Embryonic facial prominence (tissue), 1 donor: ENCODE data around the gene CCDC201.

Source experiments
- DNase-seq: peaks from one replicate; pipeline ENCODE4 v3.0.0-alpha.2; 2016; ENCODE audit errors: extremely low spot score

CCDC201 gene

GRCh38 chr7:45893374-45893995, 20.6 kb upstream of the CCDC201 start:
- no peak for DNase-seq

DNA sequence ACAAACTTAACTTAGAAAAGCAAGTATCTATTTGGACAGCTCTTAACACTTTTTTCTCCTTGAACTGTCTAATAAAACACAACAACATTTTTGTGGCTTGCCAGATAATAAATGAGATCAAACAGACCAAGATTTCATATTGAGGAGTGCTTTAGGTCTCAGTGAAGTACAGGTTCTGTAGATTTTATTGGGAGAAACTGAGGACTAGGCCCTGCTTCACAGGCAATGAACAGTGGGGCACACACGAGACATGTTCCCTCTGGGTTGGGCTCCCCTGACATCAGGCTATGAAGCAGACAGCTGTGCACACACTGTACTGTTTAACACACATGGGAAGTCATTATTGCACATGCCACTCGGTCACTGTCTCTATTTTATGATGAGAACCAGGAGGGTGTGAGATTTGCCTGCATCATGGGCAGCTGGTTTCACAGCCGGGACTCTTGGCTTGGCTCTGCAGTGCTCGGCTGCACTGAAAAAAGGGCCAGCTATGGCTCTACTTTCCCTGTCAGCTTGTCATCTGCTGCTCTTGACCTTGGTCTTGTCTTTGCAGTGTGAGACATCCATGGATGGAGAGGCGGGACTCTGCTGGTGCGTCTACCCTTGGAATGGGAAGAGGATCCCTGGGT, 19.6 kb upstream of the CCDC201 start:
- DNase-seq, result no peak

GRCh38 chr7:45891462-45892402, 18.9 kb upstream of the CCDC201 start:
- DNase-seq, result no peak

GRCh38 chr7:45890902-45891461, 18.1 kb upstream of the CCDC201 start:
- DNase-seq, result no peak

GRCh38 chr7:45890125-45890901, 17.4 kb upstream of the CCDC201 start:
- no peak for DNase-seq

GRCh38 chr7:45889367-45890067, 16.6 kb upstream of the CCDC201 start:
- no peak for DNase-seq

- DNase-seq, result no peak
Measured at GRCh38 chr7:45888993-45889366, 16.1 kb upstream of the CCDC201 start.

GRCh38 chr7:45888185-45888992, 15.5 kb upstream of the CCDC201 start, which contains the start of gene IGFBP1:
Gene IGFBP1, plus strand, starts transcription at chr7:45888488. Its CDS starts 165 bp downstream, at chr7:45888653.
- no peak for DNase-seq

- DNase-seq, result no peak
Measured at GRCh38 chr7:45886931-45887667, 14.2 kb upstream of the CCDC201 start.

- DNase-seq, result no peak
Measured at GRCh38 chr7:45885264-45885882, 12.5 kb upstream of the CCDC201 start.

DNA sequence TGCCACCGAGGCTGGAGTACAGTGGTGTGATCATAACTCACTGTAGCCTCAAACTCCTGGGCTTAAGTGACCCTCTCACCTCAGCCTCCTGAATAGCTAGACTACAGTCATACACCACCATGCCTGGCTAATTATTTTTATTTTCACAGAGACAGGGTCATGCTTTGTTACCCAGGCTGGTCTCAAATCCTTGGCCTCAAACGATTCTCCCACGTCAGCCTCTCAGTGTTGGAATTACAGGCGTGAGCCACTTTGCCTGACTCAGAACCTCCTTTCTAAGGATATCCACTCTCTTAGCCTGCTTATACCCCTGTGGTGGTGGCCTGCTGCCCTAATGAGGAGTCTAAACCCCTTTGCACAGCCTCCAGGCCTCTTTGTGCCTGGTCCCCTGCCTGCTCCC, 11.3 kb upstream of the CCDC201 start:
- no peak for DNase-seq

- no peak for DNase-seq
Measured at GRCh38 chr7:45882465-45882810, 9.6 kb upstream of the CCDC201 start.

DNA sequence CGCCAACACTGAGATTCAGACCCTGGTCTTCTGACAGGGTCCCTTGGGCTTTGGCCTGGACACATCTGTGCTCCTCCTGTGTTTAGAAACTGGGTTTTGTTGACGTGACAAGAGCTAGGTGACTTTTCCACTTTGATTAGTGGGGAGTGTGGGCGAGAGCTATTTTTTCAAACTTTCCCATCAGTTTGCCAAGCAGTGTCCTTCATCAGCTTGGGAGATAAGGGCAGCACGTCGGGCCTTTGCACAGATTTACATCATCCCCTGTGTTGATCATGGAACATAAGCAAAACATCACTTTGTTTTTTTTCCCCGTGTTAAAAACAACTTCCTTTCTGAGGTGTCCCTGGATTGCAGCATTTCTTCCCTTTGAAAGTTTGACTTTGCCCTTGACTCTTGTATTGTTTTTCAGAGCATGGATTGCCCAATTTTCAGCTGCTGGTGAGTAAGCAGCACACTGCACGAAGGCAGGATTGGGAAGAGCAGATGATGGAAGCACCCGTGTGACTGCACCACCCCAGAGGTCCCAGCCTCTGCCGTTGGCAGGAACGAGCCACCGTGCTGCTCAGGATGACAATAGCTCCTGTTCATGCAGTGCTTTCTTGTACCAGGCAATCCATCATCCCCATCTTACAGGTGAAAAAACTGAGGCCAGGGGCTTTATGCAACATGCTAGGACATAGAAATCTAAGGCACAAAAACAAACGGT, 9.0 kb upstream of the CCDC201 start:
- no peak for DNase-seq

- DNase-seq, result no peak
Measured at GRCh38 chr7:45881280-45881758, 8.4 kb upstream of the CCDC201 start.

DNA sequence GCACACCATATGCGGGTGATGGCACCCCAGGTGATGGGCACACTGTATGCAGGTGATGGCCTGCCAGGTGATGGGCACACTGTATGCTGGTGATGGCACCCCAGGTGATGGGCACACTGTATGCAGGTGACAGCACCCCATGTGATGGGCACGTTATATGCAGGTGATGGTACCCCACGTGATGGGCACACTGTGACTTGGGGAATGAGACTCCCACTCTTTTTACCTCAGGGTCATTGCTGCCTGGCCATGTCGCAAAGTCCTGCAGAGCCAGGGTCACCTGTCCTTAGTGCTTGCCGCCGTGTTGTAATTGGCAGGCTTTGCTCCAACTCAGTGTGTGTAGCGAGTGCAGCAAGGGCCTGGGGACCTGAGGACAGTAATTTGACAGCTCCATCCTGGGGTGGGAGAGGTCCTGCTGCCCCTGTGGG, 7.6 kb upstream of the CCDC201 start:
- no peak for DNase-seq

DNA sequence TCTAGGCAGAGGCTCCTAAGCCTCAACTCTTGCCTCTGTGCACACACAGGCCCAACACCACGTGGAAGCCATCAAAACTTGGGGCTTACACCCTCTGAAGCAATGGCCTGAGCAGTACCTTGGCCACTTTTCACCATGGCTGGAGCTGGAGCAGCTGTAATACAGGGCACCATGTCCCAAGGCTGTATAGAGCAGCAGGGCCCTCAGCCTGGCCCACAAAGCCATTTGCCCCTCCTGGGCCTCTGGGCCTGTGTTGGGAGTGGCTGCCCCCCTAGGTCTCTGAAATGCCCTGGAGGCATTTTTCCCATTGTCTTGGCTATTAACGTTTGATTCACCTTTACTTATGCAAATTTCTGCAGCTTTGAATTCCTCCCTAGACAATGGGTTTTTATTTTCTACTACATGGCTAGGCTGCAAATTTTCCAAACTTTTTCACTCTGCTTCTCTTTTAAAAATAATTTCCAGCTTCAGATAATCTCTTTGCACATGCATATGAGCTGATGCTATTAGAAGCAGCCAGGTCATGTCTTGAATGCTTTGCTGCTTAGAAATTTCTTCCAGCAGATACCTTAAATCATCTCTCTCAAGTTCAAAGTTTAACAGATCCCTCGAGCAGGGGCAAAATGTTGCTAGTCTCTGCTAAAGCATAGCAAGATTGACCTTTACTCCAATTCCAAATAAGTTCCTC, 5.7 kb upstream of the CCDC201 start:
- no peak for DNase-seq

DNA sequence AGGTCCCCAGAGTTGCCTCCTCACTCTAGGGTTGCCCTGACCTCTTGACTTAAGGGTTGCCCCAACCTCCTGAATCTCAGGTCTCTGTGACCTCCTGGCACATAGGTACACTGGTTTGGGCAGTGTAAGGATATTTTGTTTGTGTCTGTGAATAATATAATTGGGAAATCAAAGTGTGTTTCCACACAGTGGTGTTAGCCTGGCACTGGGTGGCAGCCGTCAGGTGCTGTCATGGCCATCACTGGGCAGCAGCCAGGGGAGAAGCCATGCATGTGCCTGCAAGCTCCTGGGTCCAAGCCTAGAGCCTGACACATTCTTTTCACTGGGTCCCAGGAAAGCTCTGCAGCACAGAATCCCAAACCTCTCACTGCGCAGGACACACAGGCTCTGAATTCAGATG, 3.6 kb upstream of the CCDC201 start:
- DNase-seq, result no peak
